ENCODE data around the gene LHX3. TPM values are rescaled to one million over a fixed set of nuclear protein-coding genes. Genes with fewer than 3 reads are reported as not detected.

LHX3 gene
- total and polyA plus RNA-seq, 10 donors: not detected

- Histone ChIP-seq H3K27me3 (replicated peaks in 1 of 7) (peaks cover 0 to 71% (median 24%) of the 10 kb centered on the region in 7 donors), H3K4me1 (no peaks in the 10 kb centered on the region), H3K4me3 (no peak overlapping the region), H3K9me3 (no peaks in the 10 kb centered on the region), H3K27ac (no peak overlapping the region), H3K36me3 (no peaks in the 10 kb centered on the region)
- intact Hi-C loops (cut with DNase I; ENCODE audit: low total_unique reads): no loop called here
- TF ChIP-seq POLR2AphosphoS5 (IDR thresholded peaks at IDR 0.05) (no peak), CTCF (IDR thresholded peaks at IDR 0.05 in 8 of 11, conservative IDR thresholded peaks at IDR 0.05 in 3 of 11) (no peak), POLR2A (IDR thresholded peaks at IDR 0.05) (no peak)
- WGBS, 5 donors: 84 to 94% (median 89%) methylated on average over 13 to 14 of the region's 14 CpGs
- no peak for DNase-seq
These were observed 22.5 kb downstream of the LHX3 start for GRCh38 chr9:136182420-136182787.

- TF ChIP-seq CTCF (IDR thresholded peaks at IDR 0.05 in 8 of 11, conservative IDR thresholded peaks at IDR 0.05 in 3 of 11) (no peak), POLR2A (IDR thresholded peaks at IDR 0.05) (no peak), POLR2AphosphoS5 (IDR thresholded peaks at IDR 0.05) (no peak)
- DNase-seq: no peak
- Histone ChIP-seq H3K27ac (no peak overlapping the region), H3K9me3 (no peaks in the 10 kb centered on the region), H3K4me1 (no peaks in the 10 kb centered on the region), H3K4me3 (no peak overlapping the region), H3K36me3 (no peaks in the 10 kb centered on the region), H3K27me3 (replicated peaks in 1 of 7) (peaks cover 0 to 71% (median 20%) of the 10 kb centered on the region in 7 donors)
- intact Hi-C loops (cut with DNase I; ENCODE audit: low total_unique reads): no loop called here
- 37 to 78% (median 62%) methylated on average over 4 to 8 of the region's 8 CpGs for WGBS, 5 donors
These were observed 23.0 kb downstream of the LHX3 start for GRCh38 chr9:136181784-136182419.

GRCh38 chr9:136180586-136180985 is 24.3 kb downstream of the LHX3 start:
- H3K27me3 ChIP-seq (replicated peaks in 1 of 7): peaks cover 0 to 62% (median 7%) of the 10 kb centered on the region in 7 donors
- H3K9me3 ChIP-seq: no peaks in the 10 kb centered on the region
- no peak for DNase-seq
- no peaks in the 10 kb centered on the region for H3K4me1 ChIP-seq
- no peak overlapping the region for H3K27ac ChIP-seq
- no peak for TF ChIP-seq POLR2AphosphoS5 (IDR thresholded peaks at IDR 0.05)
- TF ChIP-seq CTCF (IDR thresholded peaks at IDR 0.05 in 8 of 11, conservative IDR thresholded peaks at IDR 0.05 in 3 of 11): no peak
- no peak for TF ChIP-seq POLR2A (IDR thresholded peaks at IDR 0.05)
- H3K36me3 ChIP-seq: no peaks in the 10 kb centered on the region
- 68 to 80% (median 72%) methylated on average over 10 to 11 of the region's 11 CpGs for WGBS, 5 donors
- intact Hi-C loops (cut with DNase I; ENCODE audit: low total_unique reads): no loop called here
- no peak overlapping the region for H3K4me3 ChIP-seq

GRCh38 chr9:136179761-136180160 is 25.2 kb downstream of the LHX3 start:
- H3K36me3 ChIP-seq: no peaks in the 10 kb centered on the region
- WGBS, 5 donors: 93 to 97% (median 94%) methylated on average over 9 to 13 of the region's 13 CpGs
- H3K9me3 ChIP-seq: no peaks in the 10 kb centered on the region
- TF ChIP-seq POLR2AphosphoS5 (IDR thresholded peaks at IDR 0.05) (no peak), CTCF (IDR thresholded peaks at IDR 0.05 in 8 of 11, conservative IDR thresholded peaks at IDR 0.05 in 3 of 11) (no peak), POLR2A (IDR thresholded peaks at IDR 0.05) (no peak)
- intact Hi-C loops (cut with DNase I; ENCODE audit: low total_unique reads): no loop called here
- no peak for DNase-seq
- no peaks in the 10 kb centered on the region for H3K4me1 ChIP-seq
- H3K27me3 ChIP-seq (replicated peaks in 1 of 7): peaks cover 0 to 54% (median 0%) of the 10 kb centered on the region in 7 donors
- no peak overlapping the region for H3K4me3 ChIP-seq
- H3K27ac ChIP-seq: no peak overlapping the region
